GM18873 (cell line): ENCODE measurements around the gene PODNL1.

Experiments
- ATAC-seq: cut with Tn5 transposase; IDR thresholded peaks from one replicate; pipeline ENCODE4 v1.9.1; 2021; ENCODE audit warnings: mild to moderate bottlenecking, moderate library complexity, moderate number of reproducible peaks; ENCODE audit not compliant: unreplicated experiment, low FRiP score

PODNL1 gene

GRCh38 chr19:13959962-13960862 is 22.0 kb upstream of the PODNL1 start:
- no peak for ATAC-seq

GRCh38 chr19:13959141-13959961 is 21.1 kb upstream of the PODNL1 start:
- ATAC-seq, result no peak

GRCh38 chr19:13958043-13958442 is 19.8 kb upstream of the PODNL1 start:
- ATAC-seq, result no peak

- no peak for ATAC-seq
These were observed 18.8 kb upstream of the PODNL1 start for GRCh38 chr19:13957051-13957450.

- no peak for ATAC-seq
These were observed 18.1 kb upstream of the PODNL1 start for GRCh38 chr19:13956365-13956744.

GRCh38 chr19:13955662-13956364 is 17.6 kb upstream of the PODNL1 start:
- no peak for ATAC-seq

- ATAC-seq, result no peak
These were observed 16.0 kb upstream of the PODNL1 start for GRCh38 chr19:13954185-13954584.

GRCh38 chr19:13952931-13953531 is 14.8 kb upstream of the PODNL1 start:
- no peak for ATAC-seq

GRCh38 chr19:13952154-13952930 is 14.1 kb upstream of the PODNL1 start, which contains the start of gene DCAF15:
Gene DCAF15 (plus strand): TSS chr19:13952509. CDS start chr19:13952513, 4 bp downstream.
- ATAC-seq, result peak; percentile 95

GRCh38 chr19:13951799-13952153 is 13.6 kb upstream of the PODNL1 start:
- ATAC-seq, result peak; percentile 5

- no peak for ATAC-seq
These were observed 12.8 kb upstream of the PODNL1 start for GRCh38 chr19:13951043-13951442.

- no peak for ATAC-seq
These were observed 8.2 kb upstream of the PODNL1 start for GRCh38 chr19:13946414-13946813.

GRCh38 chr19:13942023-13942684 is 3.9 kb upstream of the PODNL1 start:
- ATAC-seq, result no peak

GRCh38 chr19:13937479-13938300 is 527 bp downstream of the PODNL1 start:
- ATAC-seq, result no peak

GRCh38 chr19:13935765-13936510 is 2.3 kb downstream of the PODNL1 start:
- ATAC-seq, result no peak

GRCh38 chr19:13934785-13935109 is 3.5 kb downstream of the PODNL1 start:
- ATAC-seq, result no peak

GRCh38 chr19:13932911-13933393 is 5.3 kb downstream of the PODNL1 start:
- no peak for ATAC-seq
